HepG2 (cell line): ENCODE results near the gene GFAP. TPM values are rescaled to one million over a fixed set of nuclear protein-coding genes. Genes with fewer than 3 reads are reported as not detected.

Experiments used
- CEBPB ChIP-seq: IDR thresholded peaks from 2 replicates; pipeline ENCODE4 v1.6.1; 2011; ENCODE audit warnings: low read depth, low read length, improper control_type of control experiment, borderline replicate concordance
- CHCHD3 ChIP-seq: sonication (generic); formaldehyde crosslinking; IDR thresholded peaks from 2 replicates; pipeline ENCODE4 v1.8.0; 2022; ENCODE audit warnings: mild to moderate bottlenecking, missing genetic modification reagents, moderate library complexity
- HMG20B ChIP-seq: conservative IDR thresholded peaks from 2 replicates; pipeline ENCODE4 v1.6.1; 2016; ENCODE audit warnings: missing genetic modification reagents, missing compliant biosample characterization
- HOXD1 ChIP-seq: sonication (generic); formaldehyde crosslinking; IDR thresholded peaks from 2 replicates; pipeline ENCODE4 v1.5.0; 2020; ENCODE audit warnings: missing genetic modification reagents
- MIXL1 ChIP-seq: IDR thresholded peaks from 2 replicates; pipeline ENCODE4 v1.6.1; 2016
- NAIF1 ChIP-seq: sonication (generic); formaldehyde crosslinking; IDR thresholded peaks from 2 replicates; pipeline ENCODE4 v1.5.0; 2020; ENCODE audit warnings: mild to moderate bottlenecking, missing genetic modification reagents, borderline replicate concordance
- RAD21 ChIP-seq: fragments of 450-650 bp; formaldehyde crosslinking; IDR thresholded peaks from 2 replicates; pipeline ENCODE4 v1.5.0; 2020; ENCODE audit warnings: mild to moderate bottlenecking
- RXRB ChIP-seq: IDR thresholded peaks from 2 replicates; pipeline ENCODE4 v1.6.1; 2016; ENCODE audit warnings: borderline replicate concordance, missing genetic modification reagents, missing compliant biosample characterization
- SAP130 ChIP-seq: IDR thresholded peaks from 2 replicates; pipeline ENCODE4 v1.6.1; 2016; ENCODE audit warnings: low read depth
- SMC3 ChIP-seq: IDR thresholded peaks from 2 replicates; pipeline ENCODE4 v1.6.1; 2011; ENCODE audit warnings: low read length, improper control_type of control experiment
- SYNCRIP ChIP-seq: fragments of 200-400 bp; formaldehyde crosslinking; IDR thresholded peaks from 2 replicates; pipeline ENCODE4 v1.6.1; 2018; ENCODE audit warnings: mild to moderate bottlenecking, low read depth, low read length; ENCODE audit not compliant: insufficient read depth
- ZEB1 ChIP-seq: IDR thresholded peaks from 2 replicates; pipeline ENCODE4 v1.6.1; 2012; ENCODE audit warnings: mild to moderate bottlenecking, low read depth, inconsistent platforms; ENCODE audit not compliant: insufficient replicate concordance
- ZFY ChIP-seq: sonication (generic); formaldehyde crosslinking; IDR thresholded peaks from 2 replicates; pipeline ENCODE4 v1.4.0; 2020; ENCODE audit warnings: missing genetic modification reagents
- ZNF101 ChIP-seq: sonication (generic); formaldehyde crosslinking; IDR thresholded peaks from 2 replicates; pipeline ENCODE4 v1.4.0; 2020; ENCODE audit warnings: mild to moderate bottlenecking, low read depth, missing genetic modification reagents, borderline replicate concordance
- ZNF256 ChIP-seq: sonication (generic); formaldehyde crosslinking; conservative IDR thresholded peaks from 2 replicates; pipeline ENCODE4 v1.4.0; 2020; ENCODE audit warnings: missing genetic modification reagents
- ZNF335 ChIP-seq: sonication (generic); formaldehyde crosslinking; IDR thresholded peaks from 2 replicates; pipeline ENCODE4 v1.4.0; 2020; ENCODE audit warnings: missing genetic modification reagents
- ZNF792 ChIP-seq: IDR thresholded peaks from 2 replicates; pipeline ENCODE4 v1.6.1; 2016
- polyA plus RNA-seq, 8 experiments: library from polyadenylated mRNA; depleted of rRNA in 3 of 8; stranded (reverse) in 7 of 8; unstranded in 1 of 8; fragments of >200 nt; fragmentation: Illumina TruSeq in 4 of 8; extraction: Trizol in 4 of 8; gene quantifications; 2 replicates each; pipeline versions ENCODE4 v1.2.1 to v1.2.3, GENCODE V29; 2011 to 2016; ENCODE audit warnings: low read depth in 4 of 8, missing spikeins in 1 of 8, mixed read lengths in 1 of 8; ENCODE audit not compliant: insufficient read depth in 1 of 8
- total RNA-seq, 5 experiments: library from RNA; depleted of rRNA; stranded (reverse); fragments of >200 nt; fragmentation: Illumina TruSeq; extraction: Trizol; gene quantifications; 2 replicates each; pipeline ENCODE4 v1.2.3, GENCODE V29; 2016; ENCODE audit warnings: low read depth in 1 of 5
- TF ChIP-seq, protein P1 (sequence below): sonication (generic); formaldehyde crosslinking; IDR thresholded peaks from 2 replicates; pipeline ENCODE4 v1.5.0; 2020; ENCODE audit warnings: mild to moderate bottlenecking, missing genetic modification reagents, moderate library complexity
- TF ChIP-seq, protein P2 (sequence below): IDR thresholded peaks from 2 replicates; pipeline ENCODE4 v1.6.1; 2016; ENCODE audit warnings: missing compliant biosample characterization, missing genetic modification reagents, borderline replicate concordance
- TF ChIP-seq, protein P3 (sequence below), 2 experiments: IDR thresholded peaks; 2 replicates each; pipeline ENCODE4 v1.6.1; 2011 to 2012; ENCODE audit warnings: low read length in 2 of 2, borderline replicate concordance in 1 of 2, low read depth in 1 of 2, mild to moderate bottlenecking in 1 of 2, moderate library complexity in 1 of 2
- TF ChIP-seq, protein P4 (sequence below): IDR thresholded peaks from 2 replicates; pipeline ENCODE4 v1.6.1; 2018; ENCODE audit warnings: missing genetic modification reagents
- TF ChIP-seq, protein P5 (sequence below): sonication (generic); formaldehyde crosslinking; IDR thresholded peaks from 2 replicates; pipeline ENCODE4 v1.4.0; 2020; ENCODE audit warnings: mild to moderate bottlenecking, low read depth, missing genetic modification reagents

The GFAP gene
- total and polyA plus RNA-seq, 2 of the 13 experiments (the other 11 are each of a cell fraction or from before 2014, with no cell fraction given), result 0.11 to 0.29 TPM

DNA sequence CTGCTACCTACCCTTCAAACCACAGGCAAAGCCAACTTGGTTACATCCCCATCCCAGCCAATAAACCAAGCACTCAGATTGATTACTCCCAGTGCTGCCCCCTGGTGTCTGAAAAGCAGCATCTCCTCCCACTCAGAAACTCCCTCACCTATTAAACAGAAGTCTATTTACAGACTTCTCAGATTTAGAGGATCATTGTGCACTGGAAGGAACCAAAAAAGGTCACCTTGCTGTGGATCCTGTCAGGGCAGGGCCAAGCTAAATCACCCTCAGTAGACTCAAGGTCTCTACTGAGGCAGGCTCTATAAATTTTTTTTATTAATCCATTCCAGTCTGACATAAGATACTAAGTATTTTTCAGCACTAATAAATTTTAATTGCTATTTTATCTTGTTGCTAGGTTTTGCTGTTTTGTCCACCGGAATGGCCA lies 50.1 kb downstream of the GFAP start (continued):
- TF ChIP-seq, protein P1, sequence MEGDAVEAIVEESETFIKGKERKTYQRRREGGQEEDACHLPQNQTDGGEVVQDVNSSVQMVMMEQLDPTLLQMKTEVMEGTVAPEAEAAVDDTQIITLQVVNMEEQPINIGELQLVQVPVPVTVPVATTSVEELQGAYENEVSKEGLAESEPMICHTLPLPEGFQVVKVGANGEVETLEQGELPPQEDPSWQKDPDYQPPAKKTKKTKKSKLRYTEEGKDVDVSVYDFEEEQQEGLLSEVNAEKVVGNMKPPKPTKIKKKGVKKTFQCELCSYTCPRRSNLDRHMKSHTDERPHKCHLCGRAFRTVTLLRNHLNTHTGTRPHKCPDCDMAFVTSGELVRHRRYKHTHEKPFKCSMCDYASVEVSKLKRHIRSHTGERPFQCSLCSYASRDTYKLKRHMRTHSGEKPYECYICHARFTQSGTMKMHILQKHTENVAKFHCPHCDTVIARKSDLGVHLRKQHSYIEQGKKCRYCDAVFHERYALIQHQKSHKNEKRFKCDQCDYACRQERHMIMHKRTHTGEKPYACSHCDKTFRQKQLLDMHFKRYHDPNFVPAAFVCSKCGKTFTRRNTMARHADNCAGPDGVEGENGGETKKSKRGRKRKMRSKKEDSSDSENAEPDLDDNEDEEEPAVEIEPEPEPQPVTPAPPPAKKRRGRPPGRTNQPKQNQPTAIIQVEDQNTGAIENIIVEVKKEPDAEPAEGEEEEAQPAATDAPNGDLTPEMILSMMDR (CRISPR knock-in tag), result peak; percentile 86
- TF ChIP-seq SAP130 (CRISPR knock-in tag) (0 out of 2 replicates have a peak, but pooled peaks have one; percentile 17), ZNF101 (CRISPR knock-in tag) (no peak), ZEB1 (no peak), CEBPB (no peak), ZNF335 (CRISPR knock-in tag) (no peak), RXRB (0 out of 2 replicates have a peak, but pooled peaks have one; percentile 32), ZNF256 (no peak), NAIF1 (CRISPR knock-in tag) (no peak), HMG20B (CRISPR knock-in tag) (0 out of 2 replicates have a peak, but pooled peaks have one; percentile 37), SMC3 (peak; percentile 95), HOXD1 (CRISPR knock-in tag) (no peak), SYNCRIP (no peak), CHCHD3 (CRISPR knock-in tag) (no peak), RAD21 (CRISPR knock-in tag) (peak; percentile 77), MIXL1 (0 out of 2 replicates have a peak, but pooled peaks have one; percentile 66), ZNF792 (no peak), ZFY (CRISPR knock-in tag) (peak; percentile 18; the same call in 1 of the 2 replicates)
- TF ChIP-seq, protein P2, sequence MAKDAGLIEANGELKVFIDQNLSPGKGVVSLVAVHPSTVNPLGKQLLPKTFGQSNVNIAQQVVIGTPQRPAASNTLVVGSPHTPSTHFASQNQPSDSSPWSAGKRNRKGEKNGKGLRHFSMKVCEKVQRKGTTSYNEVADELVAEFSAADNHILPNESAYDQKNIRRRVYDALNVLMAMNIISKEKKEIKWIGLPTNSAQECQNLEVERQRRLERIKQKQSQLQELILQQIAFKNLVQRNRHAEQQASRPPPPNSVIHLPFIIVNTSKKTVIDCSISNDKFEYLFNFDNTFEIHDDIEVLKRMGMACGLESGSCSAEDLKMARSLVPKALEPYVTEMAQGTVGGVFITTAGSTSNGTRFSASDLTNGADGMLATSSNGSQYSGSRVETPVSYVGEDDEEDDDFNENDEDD (CRISPR knock-in tag), result no peak
- TF ChIP-seq, protein P3, sequence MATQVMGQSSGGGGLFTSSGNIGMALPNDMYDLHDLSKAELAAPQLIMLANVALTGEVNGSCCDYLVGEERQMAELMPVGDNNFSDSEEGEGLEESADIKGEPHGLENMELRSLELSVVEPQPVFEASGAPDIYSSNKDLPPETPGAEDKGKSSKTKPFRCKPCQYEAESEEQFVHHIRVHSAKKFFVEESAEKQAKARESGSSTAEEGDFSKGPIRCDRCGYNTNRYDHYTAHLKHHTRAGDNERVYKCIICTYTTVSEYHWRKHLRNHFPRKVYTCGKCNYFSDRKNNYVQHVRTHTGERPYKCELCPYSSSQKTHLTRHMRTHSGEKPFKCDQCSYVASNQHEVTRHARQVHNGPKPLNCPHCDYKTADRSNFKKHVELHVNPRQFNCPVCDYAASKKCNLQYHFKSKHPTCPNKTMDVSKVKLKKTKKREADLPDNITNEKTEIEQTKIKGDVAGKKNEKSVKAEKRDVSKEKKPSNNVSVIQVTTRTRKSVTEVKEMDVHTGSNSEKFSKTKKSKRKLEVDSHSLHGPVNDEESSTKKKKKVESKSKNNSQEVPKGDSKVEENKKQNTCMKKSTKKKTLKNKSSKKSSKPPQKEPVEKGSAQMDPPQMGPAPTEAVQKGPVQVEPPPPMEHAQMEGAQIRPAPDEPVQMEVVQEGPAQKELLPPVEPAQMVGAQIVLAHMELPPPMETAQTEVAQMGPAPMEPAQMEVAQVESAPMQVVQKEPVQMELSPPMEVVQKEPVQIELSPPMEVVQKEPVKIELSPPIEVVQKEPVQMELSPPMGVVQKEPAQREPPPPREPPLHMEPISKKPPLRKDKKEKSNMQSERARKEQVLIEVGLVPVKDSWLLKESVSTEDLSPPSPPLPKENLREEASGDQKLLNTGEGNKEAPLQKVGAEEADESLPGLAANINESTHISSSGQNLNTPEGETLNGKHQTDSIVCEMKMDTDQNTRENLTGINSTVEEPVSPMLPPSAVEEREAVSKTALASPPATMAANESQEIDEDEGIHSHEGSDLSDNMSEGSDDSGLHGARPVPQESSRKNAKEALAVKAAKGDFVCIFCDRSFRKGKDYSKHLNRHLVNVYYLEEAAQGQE (IDR thresholded peaks at IDR 0.05; ENCODE audit: borderline replicate concordance in 1 of 2, low read depth in 1 of 2, low read length in 2 of 2), result no peak
- TF ChIP-seq, protein P4, sequence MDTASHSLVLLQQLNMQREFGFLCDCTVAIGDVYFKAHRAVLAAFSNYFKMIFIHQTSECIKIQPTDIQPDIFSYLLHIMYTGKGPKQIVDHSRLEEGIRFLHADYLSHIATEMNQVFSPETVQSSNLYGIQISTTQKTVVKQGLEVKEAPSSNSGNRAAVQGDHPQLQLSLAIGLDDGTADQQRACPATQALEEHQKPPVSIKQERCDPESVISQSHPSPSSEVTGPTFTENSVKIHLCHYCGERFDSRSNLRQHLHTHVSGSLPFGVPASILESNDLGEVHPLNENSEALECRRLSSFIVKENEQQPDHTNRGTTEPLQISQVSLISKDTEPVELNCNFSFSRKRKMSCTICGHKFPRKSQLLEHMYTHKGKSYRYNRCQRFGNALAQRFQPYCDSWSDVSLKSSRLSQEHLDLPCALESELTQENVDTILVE (CRISPR knock-in tag), result peak; percentile 25; the same call in 1 of the 2 replicates
- TF ChIP-seq, protein P5, sequence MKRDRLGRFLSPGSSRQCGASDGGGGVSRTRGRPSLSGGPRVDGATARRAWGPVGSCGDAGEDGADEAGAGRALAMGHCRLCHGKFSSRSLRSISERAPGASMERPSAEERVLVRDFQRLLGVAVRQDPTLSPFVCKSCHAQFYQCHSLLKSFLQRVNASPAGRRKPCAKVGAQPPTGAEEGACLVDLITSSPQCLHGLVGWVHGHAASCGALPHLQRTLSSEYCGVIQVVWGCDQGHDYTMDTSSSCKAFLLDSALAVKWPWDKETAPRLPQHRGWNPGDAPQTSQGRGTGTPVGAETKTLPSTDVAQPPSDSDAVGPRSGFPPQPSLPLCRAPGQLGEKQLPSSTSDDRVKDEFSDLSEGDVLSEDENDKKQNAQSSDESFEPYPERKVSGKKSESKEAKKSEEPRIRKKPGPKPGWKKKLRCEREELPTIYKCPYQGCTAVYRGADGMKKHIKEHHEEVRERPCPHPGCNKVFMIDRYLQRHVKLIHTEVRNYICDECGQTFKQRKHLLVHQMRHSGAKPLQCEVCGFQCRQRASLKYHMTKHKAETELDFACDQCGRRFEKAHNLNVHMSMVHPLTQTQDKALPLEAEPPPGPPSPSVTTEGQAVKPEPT, result no peak
